Measurements from ENCODE around the gene TUBA4A. TPM values are rescaled to one million over a fixed set of nuclear protein-coding genes. Genes with fewer than 3 reads are reported as not detected.

The TUBA4A gene
- total and polyA plus RNA-seq, 2 of the 8 experiments (the other 6 are each of a cell fraction or from before 2014, with no cell fraction given) = 67.3 to 172 TPM

DNA sequence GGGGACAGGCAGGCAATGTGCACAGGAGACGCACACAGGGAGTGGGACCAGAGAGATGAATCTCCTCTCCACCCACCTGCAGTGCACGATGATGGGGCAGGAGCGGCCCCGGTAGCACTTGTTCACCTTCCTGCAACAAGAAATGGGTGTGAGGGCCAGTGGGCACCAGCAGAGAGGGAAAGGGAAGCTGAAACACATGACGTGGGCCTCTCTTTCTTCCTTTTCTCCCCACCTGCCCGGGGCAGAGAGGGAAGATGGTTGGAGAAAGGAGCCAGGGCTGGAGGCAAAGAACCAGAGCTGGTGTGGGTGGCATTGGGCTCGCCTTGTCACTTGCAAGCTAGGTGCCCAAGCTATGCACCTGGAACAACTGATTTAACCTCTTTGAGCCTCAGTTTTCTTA is 37.7 kb upstream of the TUBA4A start (continued):
- TF ChIP-seq, protein P1, sequence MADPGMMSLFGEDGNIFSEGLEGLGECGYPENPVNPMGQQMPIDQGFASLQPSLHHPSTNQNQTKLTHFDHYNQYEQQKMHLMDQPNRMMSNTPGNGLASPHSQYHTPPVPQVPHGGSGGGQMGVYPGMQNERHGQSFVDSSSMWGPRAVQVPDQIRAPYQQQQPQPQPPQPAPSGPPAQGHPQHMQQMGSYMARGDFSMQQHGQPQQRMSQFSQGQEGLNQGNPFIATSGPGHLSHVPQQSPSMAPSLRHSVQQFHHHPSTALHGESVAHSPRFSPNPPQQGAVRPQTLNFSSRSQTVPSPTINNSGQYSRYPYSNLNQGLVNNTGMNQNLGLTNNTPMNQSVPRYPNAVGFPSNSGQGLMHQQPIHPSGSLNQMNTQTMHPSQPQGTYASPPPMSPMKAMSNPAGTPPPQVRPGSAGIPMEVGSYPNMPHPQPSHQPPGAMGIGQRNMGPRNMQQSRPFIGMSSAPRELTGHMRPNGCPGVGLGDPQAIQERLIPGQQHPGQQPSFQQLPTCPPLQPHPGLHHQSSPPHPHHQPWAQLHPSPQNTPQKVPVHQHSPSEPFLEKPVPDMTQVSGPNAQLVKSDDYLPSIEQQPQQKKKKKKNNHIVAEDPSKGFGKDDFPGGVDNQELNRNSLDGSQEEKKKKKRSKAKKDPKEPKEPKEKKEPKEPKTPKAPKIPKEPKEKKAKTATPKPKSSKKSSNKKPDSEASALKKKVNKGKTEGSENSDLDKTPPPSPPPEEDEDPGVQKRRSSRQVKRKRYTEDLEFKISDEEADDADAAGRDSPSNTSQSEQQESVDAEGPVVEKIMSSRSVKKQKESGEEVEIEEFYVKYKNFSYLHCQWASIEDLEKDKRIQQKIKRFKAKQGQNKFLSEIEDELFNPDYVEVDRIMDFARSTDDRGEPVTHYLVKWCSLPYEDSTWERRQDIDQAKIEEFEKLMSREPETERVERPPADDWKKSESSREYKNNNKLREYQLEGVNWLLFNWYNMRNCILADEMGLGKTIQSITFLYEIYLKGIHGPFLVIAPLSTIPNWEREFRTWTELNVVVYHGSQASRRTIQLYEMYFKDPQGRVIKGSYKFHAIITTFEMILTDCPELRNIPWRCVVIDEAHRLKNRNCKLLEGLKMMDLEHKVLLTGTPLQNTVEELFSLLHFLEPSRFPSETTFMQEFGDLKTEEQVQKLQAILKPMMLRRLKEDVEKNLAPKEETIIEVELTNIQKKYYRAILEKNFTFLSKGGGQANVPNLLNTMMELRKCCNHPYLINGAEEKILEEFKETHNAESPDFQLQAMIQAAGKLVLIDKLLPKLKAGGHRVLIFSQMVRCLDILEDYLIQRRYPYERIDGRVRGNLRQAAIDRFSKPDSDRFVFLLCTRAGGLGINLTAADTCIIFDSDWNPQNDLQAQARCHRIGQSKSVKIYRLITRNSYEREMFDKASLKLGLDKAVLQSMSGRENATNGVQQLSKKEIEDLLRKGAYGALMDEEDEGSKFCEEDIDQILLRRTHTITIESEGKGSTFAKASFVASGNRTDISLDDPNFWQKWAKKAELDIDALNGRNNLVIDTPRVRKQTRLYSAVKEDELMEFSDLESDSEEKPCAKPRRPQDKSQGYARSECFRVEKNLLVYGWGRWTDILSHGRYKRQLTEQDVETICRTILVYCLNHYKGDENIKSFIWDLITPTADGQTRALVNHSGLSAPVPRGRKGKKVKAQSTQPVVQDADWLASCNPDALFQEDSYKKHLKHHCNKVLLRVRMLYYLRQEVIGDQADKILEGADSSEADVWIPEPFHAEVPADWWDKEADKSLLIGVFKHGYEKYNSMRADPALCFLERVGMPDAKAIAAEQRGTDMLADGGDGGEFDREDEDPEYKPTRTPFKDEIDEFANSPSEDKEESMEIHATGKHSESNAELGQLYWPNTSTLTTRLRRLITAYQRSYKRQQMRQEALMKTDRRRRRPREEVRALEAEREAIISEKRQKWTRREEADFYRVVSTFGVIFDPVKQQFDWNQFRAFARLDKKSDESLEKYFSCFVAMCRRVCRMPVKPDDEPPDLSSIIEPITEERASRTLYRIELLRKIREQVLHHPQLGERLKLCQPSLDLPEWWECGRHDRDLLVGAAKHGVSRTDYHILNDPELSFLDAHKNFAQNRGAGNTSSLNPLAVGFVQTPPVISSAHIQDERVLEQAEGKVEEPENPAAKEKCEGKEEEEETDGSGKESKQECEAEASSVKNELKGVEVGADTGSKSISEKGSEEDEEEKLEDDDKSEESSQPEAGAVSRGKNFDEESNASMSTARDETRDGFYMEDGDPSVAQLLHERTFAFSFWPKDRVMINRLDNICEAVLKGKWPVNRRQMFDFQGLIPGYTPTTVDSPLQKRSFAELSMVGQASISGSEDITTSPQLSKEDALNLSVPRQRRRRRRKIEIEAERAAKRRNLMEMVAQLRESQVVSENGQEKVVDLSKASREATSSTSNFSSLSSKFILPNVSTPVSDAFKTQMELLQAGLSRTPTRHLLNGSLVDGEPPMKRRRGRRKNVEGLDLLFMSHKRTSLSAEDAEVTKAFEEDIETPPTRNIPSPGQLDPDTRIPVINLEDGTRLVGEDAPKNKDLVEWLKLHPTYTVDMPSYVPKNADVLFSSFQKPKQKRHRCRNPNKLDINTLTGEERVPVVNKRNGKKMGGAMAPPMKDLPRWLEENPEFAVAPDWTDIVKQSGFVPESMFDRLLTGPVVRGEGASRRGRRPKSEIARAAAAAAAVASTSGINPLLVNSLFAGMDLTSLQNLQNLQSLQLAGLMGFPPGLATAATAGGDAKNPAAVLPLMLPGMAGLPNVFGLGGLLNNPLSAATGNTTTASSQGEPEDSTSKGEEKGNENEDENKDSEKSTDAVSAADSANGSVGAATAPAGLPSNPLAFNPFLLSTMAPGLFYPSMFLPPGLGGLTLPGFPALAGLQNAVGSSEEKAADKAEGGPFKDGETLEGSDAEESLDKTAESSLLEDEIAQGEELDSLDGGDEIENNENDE (IDR thresholded peaks at IDR 0.05; ENCODE audit: insufficient replicate concordance, low read length) = no peak
- TF ChIP-seq POU5F1 (IDR thresholded peaks at IDR 0.05; ENCODE audit: low read depth, low read length) = no peak
- no peak for TF ChIP-seq YY1 (IDR thresholded peaks at IDR 0.05; ENCODE audit: low read depth, low read length)
- no peak for TF ChIP-seq BACH1 (IDR thresholded peaks at IDR 0.05; ENCODE audit: low read length)
- TF ChIP-seq SIN3A (conservative IDR thresholded peaks at IDR 0.05 in 1 of 2, IDR thresholded peaks at IDR 0.05 in 1 of 2; ENCODE audit: low read depth in 1 of 2, low read length in 2 of 2) = no peak
- no peak for TF ChIP-seq ZNF274 (IDR thresholded peaks at IDR 0.05; ENCODE audit: borderline replicate concordance, extremely low read depth, low read length)
- no peak for TF ChIP-seq NANOG (IDR thresholded peaks at IDR 0.05; ENCODE audit: insufficient read depth, low read depth, low read length, poor library complexity, severe bottlenecking)
- TF ChIP-seq NRF1 (IDR thresholded peaks at IDR 0.05; ENCODE audit: low read depth, low read length) = no peak
- TF ChIP-seq, protein P2, sequence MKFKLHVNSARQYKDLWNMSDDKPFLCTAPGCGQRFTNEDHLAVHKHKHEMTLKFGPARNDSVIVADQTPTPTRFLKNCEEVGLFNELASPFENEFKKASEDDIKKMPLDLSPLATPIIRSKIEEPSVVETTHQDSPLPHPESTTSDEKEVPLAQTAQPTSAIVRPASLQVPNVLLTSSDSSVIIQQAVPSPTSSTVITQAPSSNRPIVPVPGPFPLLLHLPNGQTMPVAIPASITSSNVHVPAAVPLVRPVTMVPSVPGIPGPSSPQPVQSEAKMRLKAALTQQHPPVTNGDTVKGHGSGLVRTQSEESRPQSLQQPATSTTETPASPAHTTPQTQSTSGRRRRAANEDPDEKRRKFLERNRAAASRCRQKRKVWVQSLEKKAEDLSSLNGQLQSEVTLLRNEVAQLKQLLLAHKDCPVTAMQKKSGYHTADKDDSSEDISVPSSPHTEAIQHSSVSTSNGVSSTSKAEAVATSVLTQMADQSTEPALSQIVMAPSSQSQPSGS (IDR thresholded peaks at IDR 0.05; ENCODE audit: low read length) = no peak

Data from H1 (cell line).